ENCODE data around the gene ATG13.

ATG13 gene

DNA sequence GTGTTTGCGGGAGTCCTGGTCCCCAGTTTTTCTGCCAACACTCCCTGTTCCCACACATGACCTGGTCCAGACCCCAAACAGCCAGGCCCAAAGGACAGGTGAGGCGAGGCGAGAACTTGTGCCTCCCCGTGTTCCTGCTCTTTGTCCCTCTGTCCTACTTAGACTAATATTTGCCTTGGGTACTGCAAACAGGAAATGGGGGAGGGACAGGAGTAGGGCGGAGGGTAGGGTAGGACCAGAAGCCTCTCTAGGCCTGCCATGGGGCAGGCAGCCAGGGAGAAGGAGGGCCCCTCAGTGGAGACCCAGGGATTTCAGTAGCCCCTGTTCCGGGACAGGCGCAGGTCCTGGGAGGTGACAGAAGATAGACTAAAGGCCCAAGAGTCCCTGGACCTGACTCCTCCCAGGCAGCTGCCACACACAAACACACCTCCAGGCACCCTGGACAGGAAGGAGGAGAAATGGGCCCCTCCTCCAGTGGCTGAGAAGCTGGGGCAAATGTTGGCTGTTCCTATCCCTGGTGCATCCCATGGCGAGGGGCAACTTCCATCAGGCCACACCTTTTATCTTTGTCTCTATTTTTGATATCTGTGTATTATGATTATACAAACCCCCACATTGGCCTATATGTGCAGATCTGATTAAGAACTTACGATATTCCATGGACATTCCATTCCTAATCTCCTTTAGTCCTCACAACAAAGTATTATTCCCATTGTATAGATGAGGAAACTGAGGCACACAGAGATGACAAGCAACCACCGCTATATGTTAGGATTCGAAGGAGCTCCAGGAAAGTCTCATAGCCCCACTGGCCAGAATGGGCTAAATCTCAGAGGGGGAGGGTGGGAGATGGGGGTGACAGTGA is 101.0 kb downstream of the ATG13 start:
- no peak overlapping the region for H3K4me3 ChIP-seq (replicated peaks; ENCODE audit: low read depth, low read length)
- peak; percentile 18 for DNase-seq (ENCODE audit: low read depth)
- TF ChIP-seq, protein P1, sequence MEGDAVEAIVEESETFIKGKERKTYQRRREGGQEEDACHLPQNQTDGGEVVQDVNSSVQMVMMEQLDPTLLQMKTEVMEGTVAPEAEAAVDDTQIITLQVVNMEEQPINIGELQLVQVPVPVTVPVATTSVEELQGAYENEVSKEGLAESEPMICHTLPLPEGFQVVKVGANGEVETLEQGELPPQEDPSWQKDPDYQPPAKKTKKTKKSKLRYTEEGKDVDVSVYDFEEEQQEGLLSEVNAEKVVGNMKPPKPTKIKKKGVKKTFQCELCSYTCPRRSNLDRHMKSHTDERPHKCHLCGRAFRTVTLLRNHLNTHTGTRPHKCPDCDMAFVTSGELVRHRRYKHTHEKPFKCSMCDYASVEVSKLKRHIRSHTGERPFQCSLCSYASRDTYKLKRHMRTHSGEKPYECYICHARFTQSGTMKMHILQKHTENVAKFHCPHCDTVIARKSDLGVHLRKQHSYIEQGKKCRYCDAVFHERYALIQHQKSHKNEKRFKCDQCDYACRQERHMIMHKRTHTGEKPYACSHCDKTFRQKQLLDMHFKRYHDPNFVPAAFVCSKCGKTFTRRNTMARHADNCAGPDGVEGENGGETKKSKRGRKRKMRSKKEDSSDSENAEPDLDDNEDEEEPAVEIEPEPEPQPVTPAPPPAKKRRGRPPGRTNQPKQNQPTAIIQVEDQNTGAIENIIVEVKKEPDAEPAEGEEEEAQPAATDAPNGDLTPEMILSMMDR (IDR thresholded peaks at IDR 0.05; ENCODE audit: low read length, missing control alignments): no peak

DNA sequence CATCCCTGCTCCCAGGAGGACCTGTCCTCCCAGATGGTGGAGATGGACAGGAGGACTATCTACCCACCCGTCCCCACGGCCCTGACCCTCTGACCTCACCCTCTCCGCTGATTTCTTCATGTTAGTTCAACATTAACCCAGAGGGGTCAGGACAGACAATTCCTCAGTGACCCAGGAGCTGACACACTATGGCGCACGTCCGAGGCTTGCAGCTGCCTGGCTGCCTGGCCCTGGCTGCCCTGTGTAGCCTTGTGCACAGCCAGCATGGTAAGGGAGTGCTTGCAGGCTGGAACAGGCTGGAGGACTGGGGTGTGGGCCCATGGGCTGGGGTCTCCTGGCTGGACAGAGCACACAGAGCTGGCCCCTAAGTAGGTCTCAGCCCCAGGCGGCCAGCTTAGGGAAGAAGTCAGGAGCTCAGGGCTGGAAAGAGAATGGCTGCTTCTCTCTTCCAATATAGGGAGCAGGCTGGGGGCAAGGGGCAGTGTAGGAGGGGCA is 101.7 kb downstream of the ATG13 start, which contains the start of gene F2:
Gene F2, plus strand, starts transcription at position 166 of the 495 bp plus-strand sequence. Its CDS starts 23 bp downstream, at position 189.
- H3K4me3 ChIP-seq (replicated peaks; ENCODE audit: low read depth, low read length): no peak within 1 kb of the TSS
- no peak for DNase-seq (ENCODE audit: low read depth)
- TF ChIP-seq, protein P1 (IDR thresholded peaks at IDR 0.05; ENCODE audit: low read length, missing control alignments): no peak

DNA sequence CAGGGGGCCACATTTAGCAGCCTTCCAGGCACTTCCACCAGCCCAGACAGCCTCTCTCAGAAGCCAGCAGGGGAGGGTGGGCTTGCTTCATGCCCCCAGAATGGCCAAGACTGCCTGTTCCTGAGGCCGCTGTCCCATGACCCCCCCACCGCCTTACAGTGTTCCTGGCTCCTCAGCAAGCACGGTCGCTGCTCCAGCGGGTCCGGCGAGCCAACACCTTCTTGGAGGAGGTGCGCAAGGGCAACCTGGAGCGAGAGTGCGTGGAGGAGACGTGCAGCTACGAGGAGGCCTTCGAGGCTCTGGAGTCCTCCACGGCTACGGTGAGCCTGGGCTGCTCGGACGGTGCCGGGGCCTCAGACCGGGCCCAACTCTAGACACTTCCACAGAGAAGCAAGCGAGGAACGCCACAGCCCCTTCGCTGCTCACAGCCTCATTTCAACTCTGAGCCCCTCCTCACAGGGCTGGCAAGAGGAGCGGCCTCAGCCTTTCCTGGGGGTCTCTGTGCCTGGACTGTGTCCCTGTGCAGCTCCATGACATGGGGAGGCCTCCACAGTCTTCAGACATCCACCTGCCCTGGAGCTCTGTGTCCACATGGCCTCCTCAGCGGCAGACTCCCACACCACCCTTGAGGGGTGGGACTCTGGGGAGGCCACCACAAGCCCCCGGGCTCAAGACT is 102.3 kb downstream of the ATG13 start:
- no peak overlapping the region for H3K4me3 ChIP-seq (replicated peaks; ENCODE audit: low read depth, low read length)
- DNase-seq (ENCODE audit: low read depth): no peak
- TF ChIP-seq, protein P1 (IDR thresholded peaks at IDR 0.05; ENCODE audit: low read length, missing control alignments): no peak

DNA sequence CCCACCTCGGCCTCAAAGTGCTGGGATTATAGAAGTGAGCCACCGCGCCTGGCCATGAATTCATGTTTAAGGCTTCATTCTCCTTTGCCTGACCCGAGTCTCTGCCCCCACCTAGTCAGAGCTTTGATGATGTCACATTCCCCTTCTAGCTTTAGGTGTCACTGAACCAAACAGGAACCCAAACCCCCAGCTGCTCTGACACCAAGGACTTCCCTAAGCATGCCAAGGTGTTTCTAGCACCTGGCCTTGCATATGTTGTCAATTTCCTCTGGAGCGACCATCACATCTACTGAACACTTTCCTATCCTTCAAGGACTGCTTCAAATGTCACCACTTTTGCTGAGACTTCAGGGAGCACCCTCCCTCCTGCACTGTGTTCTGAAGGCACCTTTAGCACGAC is 103.9 kb downstream of the ATG13 start:
- no peak for DNase-seq (ENCODE audit: low read depth)
- no peak overlapping the region for H3K4me3 ChIP-seq (replicated peaks; ENCODE audit: low read depth, low read length)
- TF ChIP-seq, protein P1 (IDR thresholded peaks at IDR 0.05; ENCODE audit: low read length, missing control alignments): no peak

DNA sequence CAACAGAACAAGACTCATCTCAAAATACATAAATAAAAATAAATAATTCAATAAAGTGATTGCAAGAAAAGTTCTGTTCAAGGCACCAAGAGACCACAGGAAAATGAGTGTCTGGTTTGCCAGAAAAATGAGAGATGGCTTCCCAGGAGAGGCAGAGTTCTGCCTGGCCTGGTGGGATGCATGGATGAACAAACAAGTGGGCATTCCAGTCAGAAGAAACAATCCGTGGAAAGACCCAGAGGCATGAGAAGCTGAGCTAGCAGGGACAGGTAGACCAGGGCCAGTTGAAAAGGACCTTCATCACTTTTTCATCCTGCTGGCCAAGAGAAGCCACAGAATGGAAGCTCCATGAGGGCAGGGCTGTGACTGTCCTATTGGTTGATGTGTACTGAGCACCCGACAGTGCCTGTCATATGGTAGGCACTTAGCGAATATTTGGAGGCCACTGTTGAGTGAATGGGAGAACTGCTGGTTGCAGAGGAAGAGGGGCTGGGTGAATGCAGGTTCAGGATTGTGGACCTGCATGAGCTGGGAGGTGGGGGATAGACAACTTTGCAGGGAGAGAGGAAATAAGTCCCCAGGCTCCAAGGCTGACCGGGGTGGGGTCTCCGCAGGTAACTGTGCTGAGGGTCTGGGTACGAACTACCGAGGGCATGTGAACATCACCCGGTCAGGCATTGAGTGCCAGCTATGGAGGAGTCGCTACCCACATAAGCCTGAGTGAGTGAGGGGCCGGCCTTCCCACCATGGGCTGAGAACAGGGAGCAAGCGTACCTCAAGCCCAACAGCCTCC is 105.4 kb downstream of the ATG13 start:
- TF ChIP-seq, protein P1 (IDR thresholded peaks at IDR 0.05; ENCODE audit: low read length, missing control alignments): no peak
- no peak overlapping the region for H3K4me3 ChIP-seq (replicated peaks; ENCODE audit: low read depth, low read length)
- no peak for DNase-seq (ENCODE audit: low read depth)

DNA sequence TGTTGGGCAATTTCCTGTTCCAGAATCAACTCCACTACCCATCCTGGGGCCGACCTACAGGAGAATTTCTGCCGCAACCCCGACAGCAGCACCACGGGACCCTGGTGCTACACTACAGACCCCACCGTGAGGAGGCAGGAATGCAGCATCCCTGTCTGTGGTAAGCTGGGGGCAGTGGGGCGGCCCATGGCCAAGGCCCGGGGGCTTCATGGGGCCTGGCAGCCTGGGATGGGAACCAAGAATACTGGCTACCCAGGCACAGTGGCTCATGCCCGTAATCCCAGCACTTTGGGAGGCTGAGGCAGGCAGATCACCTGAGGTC is 106.0 kb downstream of the ATG13 start:
- TF ChIP-seq, protein P1 (IDR thresholded peaks at IDR 0.05; ENCODE audit: low read length, missing control alignments): no peak
- DNase-seq (ENCODE audit: low read depth): no peak
- H3K4me3 ChIP-seq (replicated peaks; ENCODE audit: low read depth, low read length): no peak overlapping the region
